Measurements from ENCODE around the gene ARMC2. TPM values are rescaled to one million over a fixed set of nuclear protein-coding genes. Genes with fewer than 3 reads are reported as not detected.

The ARMC2 gene
- total and polyA plus RNA-seq, 2 experiments from 2014 or later, result 0.97 to 4.4 TPM

- no peaks in the 10 kb centered on the region for H3K27me3 ChIP-seq (replicated peaks; ENCODE audit: insufficient read depth)
- TF ChIP-seq EZH2 (IDR thresholded peaks at IDR 0.05; ENCODE audit: insufficient read depth, poor library complexity, severe bottlenecking), result no peak
- TF ChIP-seq EZH2phosphoT487 (IDR thresholded peaks at IDR 0.05; ENCODE audit: insufficient read depth, low read depth), result no peak
- in situ Hi-C loops (cut with MboI), result no loop called here
- no peaks in the 10 kb centered on the region for H3K79me2 ChIP-seq (ENCODE audit: insufficient read depth)
- H4K20me1 ChIP-seq (ENCODE audit: insufficient read depth), result no peaks in the 10 kb centered on the region
- no peaks in the 10 kb centered on the region for H3K4me1 ChIP-seq (ENCODE audit: insufficient read depth)
- no peak overlapping the region for H3K4me3 ChIP-seq
- H3K9ac ChIP-seq, result no peak overlapping the region
- DNase-seq, result no peak
- WGBS, 2 experiments (ENCODE audit: low coverage in 1 of 2, low lambda C conversion rate in 2 of 2, missing lambda C conversion rate in 2 of 2), result 96% methylated on average over 3 of the region's 3 CpGs
- no peaks in the 10 kb centered on the region for H3F3A ChIP-seq (ENCODE audit: insufficient read depth)
- no peak overlapping the region for H2AFZ ChIP-seq
- no peaks in the 10 kb centered on the region for H3K9me2 ChIP-seq (ENCODE audit: insufficient read depth)
- H3K27ac ChIP-seq, result no peak overlapping the region
- no peak overlapping the region for H3K4me2 ChIP-seq (ENCODE audit: unreplicated experiment)
- no peaks in the 10 kb centered on the region for H3K9me3 ChIP-seq (ENCODE audit: low read depth)
- H3K36me3 ChIP-seq (ENCODE audit: low read depth), result peaks cover 42% of the 10 kb centered on the region
Observed at GRCh38 chr6:108988296-108988695, 140.1 kb downstream of the ARMC2 start.

GRCh38 chr6:108988765-108989164, 140.5 kb downstream of the ARMC2 start:
- Histone ChIP-seq H3K4me1 (ENCODE audit: insufficient read depth) (no peaks in the 10 kb centered on the region), H3K27ac (no peak overlapping the region), H2AFZ (no peak overlapping the region), H3K36me3 (ENCODE audit: low read depth) (peaks cover 47% of the 10 kb centered on the region), H3K27me3 (replicated peaks; ENCODE audit: insufficient read depth) (no peaks in the 10 kb centered on the region), H3K79me2 (ENCODE audit: insufficient read depth) (no peaks in the 10 kb centered on the region), H3K4me3 (no peak overlapping the region), H3K9me2 (ENCODE audit: insufficient read depth) (no peaks in the 10 kb centered on the region), H3F3A (ENCODE audit: insufficient read depth) (no peaks in the 10 kb centered on the region), H3K9me3 (ENCODE audit: low read depth) (no peaks in the 10 kb centered on the region), H3K4me2 (ENCODE audit: unreplicated experiment) (no peak overlapping the region), H4K20me1 (ENCODE audit: insufficient read depth) (no peaks in the 10 kb centered on the region), H3K9ac (no peak overlapping the region)
- TF ChIP-seq EZH2phosphoT487 (IDR thresholded peaks at IDR 0.05; ENCODE audit: insufficient read depth, low read depth) (no peak), EZH2 (IDR thresholded peaks at IDR 0.05; ENCODE audit: insufficient read depth, poor library complexity, severe bottlenecking) (no peak)
- in situ Hi-C loops (cut with MboI), result no loop called here
- 93 to 98% methylated on average over 5 of the region's 5 CpGs for WGBS, 2 experiments (ENCODE audit: low coverage in 1 of 2, low lambda C conversion rate in 2 of 2, missing lambda C conversion rate in 2 of 2)
- no peak for DNase-seq

GRCh38 chr6:108989700-108990099, 141.5 kb downstream of the ARMC2 start:
- no peaks in the 10 kb centered on the region for H3K27me3 ChIP-seq (replicated peaks; ENCODE audit: insufficient read depth)
- H4K20me1 ChIP-seq (ENCODE audit: insufficient read depth), result no peaks in the 10 kb centered on the region
- no peaks in the 10 kb centered on the region for H3F3A ChIP-seq (ENCODE audit: insufficient read depth)
- no peaks in the 10 kb centered on the region for H3K9me2 ChIP-seq (ENCODE audit: insufficient read depth)
- no peak overlapping the region for H3K4me3 ChIP-seq
- H3K9me3 ChIP-seq (ENCODE audit: low read depth), result no peaks in the 10 kb centered on the region
- TF ChIP-seq EZH2 (IDR thresholded peaks at IDR 0.05; ENCODE audit: insufficient read depth, poor library complexity, severe bottlenecking), result no peak
- TF ChIP-seq EZH2phosphoT487 (IDR thresholded peaks at IDR 0.05; ENCODE audit: insufficient read depth, low read depth), result no peak
- H3K9ac ChIP-seq, result no peak overlapping the region
- H3K4me2 ChIP-seq (ENCODE audit: unreplicated experiment), result no peak overlapping the region
- DNase-seq, result no peak
- no peaks in the 10 kb centered on the region for H3K79me2 ChIP-seq (ENCODE audit: insufficient read depth)
- peaks cover 47% of the 10 kb centered on the region for H3K36me3 ChIP-seq (ENCODE audit: low read depth)
- WGBS, 2 experiments (ENCODE audit: low coverage in 1 of 2, low lambda C conversion rate in 2 of 2, missing lambda C conversion rate in 2 of 2), result 95 to 98% methylated on average over 3 of the region's 3 CpGs
- in situ Hi-C loops (cut with MboI), result no loop called here
- H3K4me1 ChIP-seq (ENCODE audit: insufficient read depth), result no peaks in the 10 kb centered on the region
- no peak overlapping the region for H3K27ac ChIP-seq
- H2AFZ ChIP-seq, result no peak overlapping the region

- no peak for DNase-seq
- H3K9ac ChIP-seq, result no peak overlapping the region
- H2AFZ ChIP-seq, result no peak overlapping the region
- H4K20me1 ChIP-seq (ENCODE audit: insufficient read depth), result no peaks in the 10 kb centered on the region
- in situ Hi-C loops (cut with MboI), result no loop called here
- H3K4me3 ChIP-seq, result no peak overlapping the region
- H3K79me2 ChIP-seq (ENCODE audit: insufficient read depth), result no peaks in the 10 kb centered on the region
- TF ChIP-seq EZH2phosphoT487 (IDR thresholded peaks at IDR 0.05; ENCODE audit: insufficient read depth, low read depth) (no peak), EZH2 (IDR thresholded peaks at IDR 0.05; ENCODE audit: insufficient read depth, poor library complexity, severe bottlenecking) (no peak)
- H3K27ac ChIP-seq, result no peak overlapping the region
- 84 to 85% methylated on average over 3 of the region's 3 CpGs for WGBS, 2 experiments (ENCODE audit: low coverage in 1 of 2, low lambda C conversion rate in 2 of 2, missing lambda C conversion rate in 2 of 2)
- H3K4me1 ChIP-seq (ENCODE audit: insufficient read depth), result no peaks in the 10 kb centered on the region
- H3K36me3 ChIP-seq (ENCODE audit: low read depth), result peaks cover 56% of the 10 kb centered on the region
- no peaks in the 10 kb centered on the region for H3F3A ChIP-seq (ENCODE audit: insufficient read depth)
- no peak overlapping the region for H3K4me2 ChIP-seq (ENCODE audit: unreplicated experiment)
- no peaks in the 10 kb centered on the region for H3K27me3 ChIP-seq (replicated peaks; ENCODE audit: insufficient read depth)
- no peaks in the 10 kb centered on the region for H3K9me2 ChIP-seq (ENCODE audit: insufficient read depth)
- H3K9me3 ChIP-seq (ENCODE audit: low read depth), result no peaks in the 10 kb centered on the region
Observed at GRCh38 chr6:108993876-108994275, 145.7 kb downstream of the ARMC2 start.

GRCh38 chr6:108995296-108995695, 147.1 kb downstream of the ARMC2 start:
- H3K27me3 ChIP-seq (replicated peaks; ENCODE audit: insufficient read depth), result no peaks in the 10 kb centered on the region
- H3K4me3 ChIP-seq, result no peak overlapping the region
- H3K9me3 ChIP-seq (ENCODE audit: low read depth), result no peaks in the 10 kb centered on the region
- peaks cover 60% of the 10 kb centered on the region for H3K36me3 ChIP-seq (ENCODE audit: low read depth)
- in situ Hi-C loops (cut with MboI), result no loop called here
- H3F3A ChIP-seq (ENCODE audit: insufficient read depth), result no peaks in the 10 kb centered on the region
- H4K20me1 ChIP-seq (ENCODE audit: insufficient read depth), result no peaks in the 10 kb centered on the region
- H3K9me2 ChIP-seq (ENCODE audit: insufficient read depth), result no peaks in the 10 kb centered on the region
- no peak overlapping the region for H3K27ac ChIP-seq
- TF ChIP-seq EZH2 (IDR thresholded peaks at IDR 0.05; ENCODE audit: insufficient read depth, poor library complexity, severe bottlenecking) (no peak), EZH2phosphoT487 (IDR thresholded peaks at IDR 0.05; ENCODE audit: insufficient read depth, low read depth) (no peak)
- H2AFZ ChIP-seq, result no peak overlapping the region
- no peaks in the 10 kb centered on the region for H3K4me1 ChIP-seq (ENCODE audit: insufficient read depth)
- DNase-seq, result no peak
- H3K79me2 ChIP-seq (ENCODE audit: insufficient read depth), result 0 out of 2 replicates have a peak, but pooled peaks cover 4% of the 10 kb centered on the region
- no peak overlapping the region for H3K9ac ChIP-seq
- H3K4me2 ChIP-seq (ENCODE audit: unreplicated experiment), result no peak overlapping the region

All from GM23248 (cell line).